GM18511 (cell line): ENCODE measurements around the gene STX19.

Source experiments
- ATAC-seq: cut with Tn5 transposase; IDR thresholded peaks from one replicate; pipeline ENCODE4 v1.9.1; 2021; ENCODE audit warnings: mild to moderate bottlenecking, moderate library complexity; ENCODE audit not compliant: unreplicated experiment

STX19 gene

DNA sequence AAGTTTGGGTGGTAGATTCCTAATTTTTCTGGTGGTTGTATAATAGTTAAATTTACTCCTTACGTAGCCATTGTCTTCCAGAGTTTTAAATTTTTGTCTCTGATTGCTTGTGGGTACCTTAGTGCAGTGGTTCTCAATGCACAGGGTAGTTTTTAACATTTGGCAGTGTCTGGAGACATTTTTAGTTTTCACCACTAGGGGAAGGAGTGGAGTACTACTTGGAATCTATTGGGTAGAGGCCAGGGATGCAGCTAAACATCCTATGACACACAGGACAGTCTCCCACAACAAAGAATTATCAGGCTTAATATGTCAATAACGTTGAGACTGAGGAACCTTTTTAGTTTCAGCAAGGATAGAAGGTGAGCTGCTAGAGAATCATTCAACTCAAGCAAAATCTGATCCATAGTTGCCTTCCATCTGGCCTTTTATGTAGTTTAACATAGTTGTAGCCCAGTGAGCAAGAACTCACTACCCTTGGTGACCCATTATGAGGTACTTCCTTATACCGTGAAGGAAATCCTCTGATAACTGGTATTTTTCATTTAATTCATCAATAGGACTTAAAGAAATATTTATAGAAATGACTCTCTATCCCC lies 8.6 kb upstream of the STX19 start:
- peak; percentile 84 for ATAC-seq

DNA sequence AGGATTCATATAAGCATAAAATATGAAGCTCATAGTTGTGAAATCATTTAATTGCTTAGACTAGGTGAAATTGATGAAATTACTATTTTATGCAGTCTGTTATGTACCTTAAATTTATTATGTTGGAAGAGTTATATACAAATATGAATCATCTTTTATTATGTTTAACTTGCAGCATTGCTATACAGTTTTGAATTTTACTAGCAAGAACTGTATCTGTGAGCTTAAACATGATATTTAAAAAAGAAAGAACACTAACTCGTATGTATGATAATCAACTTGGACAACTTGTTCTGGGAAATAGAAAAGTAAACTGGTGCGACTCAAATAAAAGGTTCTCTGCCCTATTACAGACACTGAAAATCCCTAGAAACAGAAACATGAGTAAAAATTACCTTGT lies 1.8 kb downstream of the STX19 start:
- no peak for ATAC-seq

DNA sequence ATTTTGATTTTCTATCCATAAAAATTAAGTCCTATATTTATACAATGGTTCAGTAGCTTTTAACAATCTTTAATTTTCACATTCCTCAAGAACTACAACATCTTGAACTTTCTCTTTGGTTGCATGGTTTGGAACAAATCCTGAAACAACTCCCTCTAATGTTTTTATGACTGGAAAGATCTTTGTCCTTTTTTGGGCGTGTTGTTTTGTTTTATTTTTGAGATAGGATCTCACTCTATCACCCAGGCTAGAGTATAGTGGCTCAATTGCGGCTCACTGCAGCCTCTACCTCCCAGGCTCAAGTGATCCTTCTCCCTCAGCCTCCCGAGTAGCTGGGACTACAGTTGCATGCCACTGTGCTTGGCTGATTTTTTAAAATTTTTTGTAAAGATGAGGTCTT lies 4.0 kb downstream of the STX19 start:
- no peak for ATAC-seq

DNA sequence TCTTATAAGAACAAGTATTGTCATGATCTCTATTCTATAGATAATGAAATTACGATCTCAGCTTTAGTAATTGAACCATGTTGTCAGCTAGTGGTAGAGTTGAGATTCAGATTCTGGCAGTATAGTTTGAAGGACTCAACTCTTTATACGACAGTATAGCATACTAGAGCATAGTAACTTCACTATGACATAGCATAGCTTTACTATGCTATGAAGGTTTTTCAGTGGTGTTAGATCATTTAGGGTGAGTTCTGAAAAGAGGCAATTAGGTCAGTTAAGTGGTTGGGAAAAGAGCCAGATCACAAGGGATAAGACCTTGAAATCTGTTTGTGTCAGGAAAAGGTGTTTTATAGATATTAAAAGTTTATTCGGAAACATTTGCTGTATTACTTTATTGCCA lies 8.1 kb downstream of the STX19 start:
- ATAC-seq = no peak

DNA sequence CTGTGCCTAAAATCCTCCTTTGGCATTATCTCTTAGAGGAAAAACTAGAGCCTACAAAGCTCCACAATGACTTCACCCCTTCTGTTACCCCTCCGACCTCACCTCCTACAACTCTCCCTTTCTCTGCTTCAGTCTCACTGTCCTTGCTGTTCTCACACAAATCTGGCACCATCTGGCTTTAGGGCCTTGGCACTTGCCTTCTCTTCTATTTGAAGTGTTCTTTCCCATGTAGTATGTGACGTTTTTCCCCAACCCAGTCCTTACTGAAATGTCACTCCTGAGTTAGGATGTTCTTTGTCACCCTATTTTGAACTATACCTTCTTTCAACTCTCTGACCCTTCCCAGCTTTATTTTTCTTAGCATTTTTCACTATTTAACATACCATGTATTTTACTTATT lies 8.7 kb downstream of the STX19 start:
- no peak for ATAC-seq

DNA sequence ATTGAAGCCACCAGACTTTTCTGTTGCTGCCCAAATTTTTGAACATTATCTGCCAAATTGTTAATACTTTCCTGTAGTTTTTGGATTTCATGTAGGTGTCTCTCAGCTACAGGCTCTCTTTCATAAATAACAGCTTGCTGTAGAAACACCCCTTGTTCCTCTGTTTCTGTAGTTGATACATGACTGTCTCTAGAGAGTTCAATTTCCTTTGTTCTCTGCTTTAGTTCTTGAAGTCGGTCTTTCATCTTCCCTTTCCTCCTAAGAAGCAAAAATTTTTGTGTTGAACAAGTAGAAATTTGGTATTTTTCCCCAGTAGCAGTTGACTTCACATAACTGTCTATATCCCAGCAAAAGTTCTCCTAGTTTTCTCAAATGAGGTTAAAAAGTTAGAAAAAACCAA lies 13.4 kb downstream of the STX19 start:
- ATAC-seq = no peak

DNA sequence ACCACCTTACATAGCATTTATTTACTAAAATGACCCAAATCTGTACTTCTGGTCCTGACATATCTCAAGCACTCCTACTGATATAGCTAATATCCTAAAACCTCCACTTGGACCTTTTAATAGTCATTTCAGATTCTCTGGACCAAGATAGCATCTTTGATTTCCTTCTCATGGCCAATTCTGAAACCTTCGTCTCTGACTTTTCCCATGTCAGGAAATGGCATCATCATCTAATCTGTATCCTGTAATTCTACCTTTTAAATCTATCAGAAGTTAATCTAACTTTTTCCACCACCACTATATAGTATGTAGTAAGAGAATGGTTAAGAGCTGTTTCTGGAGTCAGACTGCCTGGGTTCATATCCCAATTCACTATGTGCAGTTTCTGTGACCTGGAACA lies 16.2 kb downstream of the STX19 start:
- no peak for ATAC-seq

DNA sequence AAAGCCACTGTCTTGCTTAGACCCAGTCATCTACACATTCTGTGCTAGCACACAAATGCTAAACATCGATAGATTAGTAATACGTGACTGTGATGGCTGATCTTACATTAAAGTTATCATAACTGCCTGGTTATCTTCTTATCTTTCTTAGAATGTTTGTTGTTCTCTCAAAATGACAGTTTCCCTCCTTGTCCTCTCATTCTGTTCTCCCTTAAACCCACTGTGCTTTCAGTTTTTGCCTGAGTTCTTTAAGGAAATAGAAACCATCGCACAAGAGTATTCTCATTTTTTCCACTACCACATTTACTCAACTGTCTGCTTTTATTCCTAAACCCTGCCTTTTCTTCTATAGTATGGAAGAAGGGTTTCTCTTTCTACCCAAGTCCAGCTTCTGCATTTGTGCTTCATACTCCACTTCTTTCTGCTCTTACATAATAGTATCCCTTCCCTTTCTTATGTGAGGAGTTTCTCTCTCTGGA lies 17.1 kb downstream of the STX19 start:
- no peak for ATAC-seq

DNA sequence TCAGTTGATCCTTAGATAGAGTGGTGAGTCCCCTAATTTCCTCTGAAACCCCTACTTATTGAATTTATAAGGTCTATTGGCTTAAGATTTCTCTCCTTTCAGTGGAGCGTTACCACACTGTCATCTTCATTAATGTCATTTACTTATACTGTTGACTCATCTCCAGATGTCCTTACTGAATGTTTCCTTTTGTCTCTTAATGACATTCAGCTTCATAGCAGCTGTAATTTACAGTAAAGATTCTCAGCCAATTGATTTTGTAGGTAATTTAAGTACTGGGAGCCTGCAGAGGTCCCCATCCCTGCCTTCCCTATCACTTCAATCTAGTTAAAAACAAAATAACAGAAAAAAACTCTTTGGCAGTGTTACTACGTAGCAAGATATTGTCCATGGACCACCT lies 18.8 kb downstream of the STX19 start:
- no peak for ATAC-seq

DNA sequence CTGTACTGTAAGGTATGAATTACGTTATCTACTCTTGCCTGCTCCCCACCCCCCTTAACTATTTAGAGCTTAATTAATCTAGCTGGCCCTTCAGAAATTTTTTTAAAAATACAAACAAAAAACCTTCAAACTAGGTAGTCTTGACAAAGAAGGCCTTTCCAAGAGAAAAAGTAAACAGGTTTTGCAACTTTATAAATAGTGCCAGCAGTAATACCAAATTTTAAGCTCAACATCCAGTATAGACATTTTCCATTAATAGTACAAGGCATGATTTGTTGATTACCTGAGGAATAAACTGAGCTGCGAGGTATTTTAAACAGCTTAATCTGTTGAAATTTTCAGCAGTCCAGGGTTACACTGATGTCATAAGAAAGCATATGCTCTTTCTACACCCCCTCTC lies 20.1 kb downstream of the STX19 start:
- no peak for ATAC-seq

DNA sequence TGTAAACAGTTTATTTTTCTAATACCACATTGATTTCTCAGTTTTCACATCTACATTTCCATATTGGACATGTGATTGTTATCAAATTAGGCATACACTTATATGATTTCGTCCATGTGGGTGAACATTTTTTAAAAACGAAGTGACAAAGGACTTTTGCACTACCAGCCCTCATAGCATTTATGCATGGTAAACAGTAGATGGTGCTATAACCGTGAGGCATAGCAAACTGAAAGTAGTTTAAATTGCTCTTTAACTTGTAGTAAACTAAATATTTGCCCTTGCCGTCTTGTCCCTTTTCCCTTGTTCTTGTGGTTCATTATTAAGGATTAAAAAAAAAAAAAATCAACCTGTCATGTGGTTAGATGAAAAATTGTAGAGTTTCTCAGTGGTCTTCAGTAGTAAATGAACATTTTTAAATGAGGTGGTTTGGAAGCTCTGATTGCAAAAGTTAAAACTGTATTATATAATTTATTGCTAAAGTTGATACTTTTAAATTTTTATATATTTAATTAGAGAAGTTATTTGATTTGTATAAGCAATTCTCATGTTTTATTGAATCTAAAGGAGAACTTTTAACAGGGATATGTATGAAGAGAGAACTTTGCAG lies 24.0 kb downstream of the STX19 start:
- ATAC-seq = peak; percentile 98

DNA sequence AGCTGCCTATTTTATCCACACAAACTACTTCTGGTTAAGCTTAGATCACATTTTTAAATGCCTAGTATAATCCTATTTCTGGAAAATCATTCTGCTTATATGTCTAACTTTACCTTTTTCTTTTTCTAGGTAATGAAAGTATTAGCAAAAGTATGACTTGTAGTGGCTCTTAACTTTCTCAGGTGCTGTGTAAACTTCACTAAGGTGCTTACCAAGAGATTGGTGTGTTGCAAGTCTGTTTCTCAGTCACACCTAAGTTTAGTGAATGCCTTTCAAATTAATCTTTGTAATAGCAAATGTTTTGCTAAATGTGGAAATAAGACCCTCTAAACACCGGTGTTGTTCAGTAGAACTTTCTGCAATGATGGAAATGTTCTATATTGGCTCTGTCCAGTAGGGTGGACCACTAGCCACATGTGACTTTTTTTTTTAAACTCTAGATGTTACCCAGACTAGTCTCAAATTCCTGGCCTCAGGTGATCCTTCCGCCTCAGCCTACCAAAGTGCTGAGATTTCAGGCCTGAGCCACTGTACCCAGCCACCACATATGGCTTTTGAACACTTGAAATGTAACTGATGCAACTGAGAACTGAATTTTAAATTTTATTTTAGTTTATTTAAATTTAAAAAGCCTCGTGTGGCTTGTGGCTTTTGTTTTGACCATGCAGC lies 26.4 kb downstream of the STX19 start:
- ATAC-seq = no peak

DNA sequence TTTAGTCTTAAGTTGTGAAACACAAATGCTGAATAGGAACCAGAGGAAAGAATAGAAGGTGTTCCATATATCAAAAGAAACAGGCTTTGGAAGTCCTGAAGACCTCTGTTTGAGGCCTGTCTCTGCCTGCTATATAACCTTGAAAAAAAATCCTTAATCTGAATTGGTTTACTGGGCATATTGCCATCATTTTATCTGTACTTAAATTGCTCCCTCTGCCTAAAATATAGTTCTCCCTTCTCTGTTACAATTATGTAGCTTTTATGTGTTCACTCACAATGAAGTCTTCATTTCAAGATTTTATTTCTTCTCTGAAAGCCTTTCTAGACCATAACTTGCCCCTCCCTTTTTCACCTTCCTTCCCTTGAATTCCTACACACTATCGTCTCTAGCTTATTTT lies 27.2 kb downstream of the STX19 start:
- no peak for ATAC-seq

DNA sequence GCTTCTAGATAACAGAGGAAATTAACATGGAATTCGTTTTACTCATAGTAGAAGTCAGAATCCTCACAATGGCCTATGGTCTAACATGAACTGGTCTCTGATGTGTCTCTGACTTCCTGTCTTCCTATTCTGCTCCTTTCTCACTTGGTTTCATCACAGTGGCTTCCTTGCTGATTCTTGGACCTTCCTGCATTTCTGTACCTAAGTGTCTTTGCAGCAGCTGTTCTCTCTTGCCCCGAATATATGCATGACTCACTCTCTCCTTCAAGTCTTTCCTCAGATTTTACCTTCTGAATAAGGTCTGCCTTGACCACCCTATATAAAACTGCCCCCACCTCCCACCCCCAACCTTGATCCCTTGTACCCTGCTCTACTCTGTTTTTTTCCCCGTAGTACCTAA lies 34.3 kb downstream of the STX19 start:
- ATAC-seq = no peak

DNA sequence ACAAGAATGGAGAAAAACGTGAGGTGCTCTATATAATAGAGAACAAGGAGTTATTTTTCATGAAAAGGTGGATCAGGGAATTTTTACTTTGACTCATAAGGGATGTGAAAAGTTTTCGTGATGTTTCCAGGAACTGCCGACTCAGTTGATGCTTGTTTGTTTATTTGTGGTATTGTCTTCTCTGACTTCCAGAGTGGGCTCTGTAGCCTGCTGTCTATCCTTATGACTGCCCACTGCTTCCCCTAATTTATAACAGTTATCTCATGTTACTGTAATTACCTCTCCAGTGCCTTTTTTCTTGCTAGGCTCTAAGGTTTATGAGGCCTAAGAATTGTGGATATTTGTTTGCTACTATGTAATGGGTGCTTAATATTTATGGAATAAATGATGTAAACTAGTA lies 36.2 kb downstream of the STX19 start:
- no peak for ATAC-seq

DNA sequence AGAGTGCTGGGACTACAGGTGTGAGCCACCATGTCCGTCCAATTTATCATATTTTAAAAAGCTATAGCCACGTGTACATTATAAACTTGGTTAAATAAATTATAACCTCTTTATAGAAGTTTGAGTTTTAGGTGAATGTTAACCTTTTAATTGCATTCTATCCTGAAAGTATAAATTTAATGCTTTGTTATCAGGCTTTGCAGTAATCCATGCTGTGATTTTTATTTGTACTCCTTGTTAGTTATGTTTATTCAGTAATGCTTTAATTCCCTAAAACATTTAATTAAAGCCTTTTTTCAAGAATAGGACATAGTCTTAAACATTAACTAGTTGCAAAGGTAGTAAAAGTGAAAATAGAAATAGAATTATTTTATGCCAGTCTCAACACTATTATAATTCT lies 36.8 kb downstream of the STX19 start:
- no peak for ATAC-seq

DNA sequence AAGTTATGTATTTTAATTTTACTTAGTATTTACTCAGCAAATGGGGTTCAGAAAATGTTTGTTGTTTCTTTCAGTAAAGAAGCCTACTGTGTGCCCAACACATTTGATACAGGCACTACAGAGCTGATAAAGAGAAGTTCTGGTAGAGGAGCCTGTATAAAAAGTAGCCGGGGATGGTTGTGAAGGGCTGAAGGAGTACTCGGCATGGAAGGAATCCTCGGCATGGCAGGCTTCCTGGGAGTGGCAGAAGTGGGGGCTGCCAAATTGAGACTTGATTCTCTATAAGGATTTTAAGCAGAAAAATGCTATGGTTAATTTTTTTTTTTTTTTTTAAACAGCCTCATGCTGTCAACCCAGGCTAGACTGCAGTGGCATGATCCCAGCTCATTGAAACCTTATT lies 39.2 kb downstream of the STX19 start:
- no peak for ATAC-seq

DNA sequence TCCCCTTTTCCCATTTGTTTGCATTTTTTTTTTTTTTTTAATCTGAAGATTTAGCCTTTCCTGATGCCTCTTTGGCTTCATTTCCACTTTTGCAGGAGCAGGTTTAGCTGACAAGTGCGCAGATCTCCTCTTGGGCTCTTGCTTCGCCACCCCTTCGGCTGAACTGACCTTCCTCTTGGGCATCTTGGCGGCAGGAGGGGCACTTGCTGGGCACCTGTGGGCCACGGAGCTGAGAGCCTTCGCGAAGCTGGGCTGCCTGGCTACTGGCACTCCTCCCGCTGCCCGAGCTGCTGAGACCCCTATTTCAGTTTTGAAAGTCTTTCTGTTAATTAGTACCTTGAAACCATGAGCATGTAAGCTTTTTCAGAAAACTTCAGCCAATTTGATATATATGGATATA lies 39.6 kb downstream of the STX19 start:
- ATAC-seq = no peak

DNA sequence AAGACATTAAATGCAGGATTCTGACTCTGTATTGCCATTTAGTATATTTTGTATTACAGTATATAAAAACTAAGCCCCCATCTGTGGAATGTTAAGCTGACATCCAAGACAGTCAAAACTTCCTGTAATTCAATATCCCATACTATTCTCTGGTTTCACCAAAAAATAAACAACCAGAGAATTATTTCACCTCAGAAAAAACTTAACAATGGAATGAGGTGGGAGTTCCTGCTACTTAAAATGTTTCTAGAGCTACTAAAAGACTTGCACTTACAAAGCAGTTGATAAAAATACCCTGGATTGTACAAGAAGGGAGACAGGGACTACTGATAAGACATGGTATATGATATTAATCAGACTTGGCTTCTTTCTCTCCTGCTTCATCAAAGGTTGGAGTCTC lies 40.1 kb downstream of the STX19 start:
- ATAC-seq = no peak

DNA sequence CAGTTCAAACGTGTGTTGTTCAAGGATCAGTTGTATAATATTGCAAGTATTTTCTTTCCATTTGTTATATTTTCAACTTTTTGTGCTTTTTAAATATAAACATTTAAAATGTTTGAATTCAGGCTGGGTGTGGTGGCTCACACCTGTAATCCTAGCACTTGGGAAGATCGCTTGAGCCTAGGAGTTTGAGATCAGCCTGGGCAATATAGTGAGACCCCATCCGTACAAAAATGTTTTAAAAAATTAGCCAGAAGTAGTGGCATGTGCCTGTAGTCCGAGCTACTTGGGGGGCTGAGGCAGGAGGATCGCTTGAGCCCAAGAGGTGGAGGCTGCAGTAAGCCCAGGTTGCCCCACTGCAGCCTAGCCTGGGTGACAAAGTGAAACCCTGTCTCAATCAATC lies 43.8 kb downstream of the STX19 start:
- no peak for ATAC-seq

DNA sequence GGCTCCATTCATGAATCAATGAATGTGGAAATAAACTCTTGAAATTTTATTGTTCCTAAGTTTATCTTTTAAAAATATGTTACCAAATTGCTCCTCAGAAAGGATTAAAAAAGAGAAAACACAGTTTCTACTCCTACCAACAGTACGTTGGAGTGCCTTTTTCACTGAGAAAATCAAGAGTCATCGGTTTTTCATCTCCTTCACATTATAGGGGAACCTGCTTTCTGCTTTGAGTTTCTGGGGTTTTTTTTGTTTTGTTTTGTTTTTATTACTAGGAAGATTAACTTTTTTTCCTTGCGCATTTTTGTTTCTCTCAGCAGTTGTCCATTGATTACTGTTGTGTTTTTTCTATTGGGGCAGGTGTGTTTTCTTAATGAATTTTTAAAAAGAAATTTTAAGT lies 45.0 kb downstream of the STX19 start:
- no peak for ATAC-seq

DNA sequence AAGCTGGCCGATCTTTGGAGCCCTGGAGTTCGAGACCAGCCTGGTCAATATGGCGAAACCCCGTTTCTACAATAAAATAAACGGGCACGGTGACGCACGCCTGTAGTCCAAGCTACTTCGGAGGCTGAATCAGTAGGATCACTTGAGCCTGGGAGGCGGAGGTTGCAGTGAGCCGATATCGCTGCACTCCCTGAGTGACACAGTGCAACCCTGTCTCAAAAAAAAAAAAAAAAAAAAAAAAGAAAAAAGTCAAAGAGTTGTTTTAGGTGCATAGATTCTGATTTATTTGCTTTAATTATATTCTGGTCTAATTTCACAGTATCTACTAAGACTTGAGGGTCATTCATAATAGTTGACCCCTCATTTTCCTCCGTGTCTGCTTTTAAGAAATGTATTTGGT lies 46.7 kb downstream of the STX19 start:
- ATAC-seq = no peak
